ENCODE results near the gene MYH6. TPM values are rescaled to one million over a fixed set of nuclear protein-coding genes. Genes with fewer than 3 reads are reported as not detected.

MYH6 gene
- total RNA-seq, 1 donor from 2014 or later = not detected

DNA sequence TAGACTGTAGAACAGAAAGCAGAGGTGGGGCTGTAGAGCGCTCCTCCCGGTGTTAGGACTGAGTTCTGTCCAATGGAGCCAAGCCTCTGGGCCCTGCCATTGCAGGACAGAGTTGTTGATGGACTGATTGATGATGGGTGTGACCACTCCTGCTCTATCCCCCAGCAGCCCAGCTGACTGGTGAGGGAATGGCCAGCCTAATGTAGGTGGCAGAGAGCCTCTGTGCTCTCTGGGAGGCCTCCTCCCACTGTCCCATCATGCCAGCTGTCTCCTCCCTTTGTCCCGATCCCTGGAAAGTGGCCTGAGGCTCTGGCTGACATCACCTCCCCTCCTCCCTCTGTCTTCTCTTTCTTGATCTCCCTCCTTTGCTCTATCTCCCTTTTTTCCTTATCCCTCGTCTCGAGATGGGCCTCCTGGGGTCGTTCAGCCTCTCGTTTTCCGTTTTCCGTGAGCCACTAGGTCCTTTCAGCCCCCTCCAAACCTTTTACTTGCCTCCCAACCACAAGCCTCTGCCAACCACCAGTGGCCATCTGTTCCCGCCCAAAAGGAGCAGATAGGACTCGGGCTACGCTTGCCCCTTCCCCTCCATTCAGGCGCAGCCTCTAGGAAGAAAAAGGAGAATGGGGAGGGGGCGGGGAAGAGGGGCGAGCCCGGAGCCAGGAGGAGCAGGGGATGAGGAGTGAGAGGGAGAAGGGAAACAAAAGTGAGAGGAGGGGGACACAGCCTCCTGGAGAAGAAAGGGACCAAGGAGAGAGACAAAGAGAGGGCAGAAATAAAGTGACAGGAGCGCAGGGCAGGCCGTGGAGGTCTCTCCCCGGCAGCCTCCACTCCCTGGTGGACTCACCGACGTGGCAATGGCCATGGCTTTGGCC is 43.7 kb downstream of the MYH6 start:
- Mint-ChIP-seq H3K27ac (peak overlapping the region; percentile 98), H3K36me3 (peaks cover 2% of the 10 kb centered on the region)
- no peak for DNase-seq (ENCODE audit: low spot score in 2 of 2, unreplicated experiment in 2 of 2)

DNA sequence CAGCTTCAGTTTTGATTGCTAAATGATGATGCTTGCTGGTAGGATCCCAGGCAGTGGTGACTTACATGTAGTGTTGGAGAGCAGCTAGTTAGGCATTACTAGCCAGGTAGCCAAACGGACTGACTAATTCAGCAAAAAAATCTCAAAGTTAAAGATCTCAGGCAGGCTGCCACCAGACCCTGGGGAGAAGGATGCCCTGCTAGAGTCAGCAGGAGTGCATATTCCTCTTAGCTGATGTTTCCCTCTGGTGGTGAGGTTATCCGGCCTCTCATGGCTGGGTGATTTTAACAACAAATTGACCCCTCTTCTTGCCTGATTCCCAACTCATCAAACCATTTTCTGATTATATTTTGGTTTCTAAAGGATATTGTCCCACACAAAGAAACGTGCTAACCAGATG is 45.9 kb downstream of the MYH6 start:
- H3K36me3 Mint-ChIP-seq = peaks cover 4% of the 10 kb centered on the region
- peaks cover 34% of the 10 kb centered on the region for H3K4me1 Mint-ChIP-seq
- no peak overlapping the region for H3K4me3 Mint-ChIP-seq
- H3K27ac Mint-ChIP-seq = peak overlapping the region; percentile 39
- no peaks in the 10 kb centered on the region for H3K27me3 Mint-ChIP-seq (ENCODE audit: low read depth)
- TF ChIP-seq, protein P1, sequence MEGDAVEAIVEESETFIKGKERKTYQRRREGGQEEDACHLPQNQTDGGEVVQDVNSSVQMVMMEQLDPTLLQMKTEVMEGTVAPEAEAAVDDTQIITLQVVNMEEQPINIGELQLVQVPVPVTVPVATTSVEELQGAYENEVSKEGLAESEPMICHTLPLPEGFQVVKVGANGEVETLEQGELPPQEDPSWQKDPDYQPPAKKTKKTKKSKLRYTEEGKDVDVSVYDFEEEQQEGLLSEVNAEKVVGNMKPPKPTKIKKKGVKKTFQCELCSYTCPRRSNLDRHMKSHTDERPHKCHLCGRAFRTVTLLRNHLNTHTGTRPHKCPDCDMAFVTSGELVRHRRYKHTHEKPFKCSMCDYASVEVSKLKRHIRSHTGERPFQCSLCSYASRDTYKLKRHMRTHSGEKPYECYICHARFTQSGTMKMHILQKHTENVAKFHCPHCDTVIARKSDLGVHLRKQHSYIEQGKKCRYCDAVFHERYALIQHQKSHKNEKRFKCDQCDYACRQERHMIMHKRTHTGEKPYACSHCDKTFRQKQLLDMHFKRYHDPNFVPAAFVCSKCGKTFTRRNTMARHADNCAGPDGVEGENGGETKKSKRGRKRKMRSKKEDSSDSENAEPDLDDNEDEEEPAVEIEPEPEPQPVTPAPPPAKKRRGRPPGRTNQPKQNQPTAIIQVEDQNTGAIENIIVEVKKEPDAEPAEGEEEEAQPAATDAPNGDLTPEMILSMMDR (IDR thresholded peaks at IDR 0.05; ENCODE audit: unreplicated experiment) = no peak
- H3K9me3 Mint-ChIP-seq = no peaks in the 10 kb centered on the region
- DNase-seq (ENCODE audit: low spot score in 2 of 2, unreplicated experiment in 2 of 2) = no peak

More for the DNA sequence above, 43.7 kb downstream of the MYH6 start:
- Mint-ChIP-seq H3K4me3 (peak overlapping the region; percentile 94), H3K27me3 (ENCODE audit: low read depth) (no peaks in the 10 kb centered on the region), H3K4me1 (peaks cover 34% of the 10 kb centered on the region), H3K9me3 (no peaks in the 10 kb centered on the region)
- TF ChIP-seq, protein P1 (IDR thresholded peaks at IDR 0.05; ENCODE audit: unreplicated experiment) = no peak

DNA sequence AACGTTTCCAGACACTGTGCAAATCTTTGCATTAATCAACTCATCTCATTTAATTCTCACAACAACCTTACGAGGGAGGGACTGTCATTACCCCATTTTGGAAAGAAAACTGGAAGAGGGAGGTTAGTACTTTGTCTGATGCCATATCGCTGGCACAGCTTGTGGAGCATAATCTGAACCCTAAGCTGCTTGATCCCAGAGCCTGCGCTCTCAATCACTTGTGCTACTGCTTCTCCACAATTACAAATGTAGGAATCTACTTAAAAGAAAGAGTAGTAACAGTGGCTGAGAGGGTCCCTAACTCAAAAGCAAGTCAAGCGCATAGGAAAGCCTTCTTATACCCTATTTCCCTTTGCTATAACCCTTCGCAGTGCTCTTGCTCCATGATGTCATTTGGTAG is 46.3 kb downstream of the MYH6 start:
- H3K27ac Mint-ChIP-seq = peak overlapping the region; percentile 33
- no peaks in the 10 kb centered on the region for H3K9me3 Mint-ChIP-seq
- H3K36me3 Mint-ChIP-seq = peaks cover 4% of the 10 kb centered on the region
- H3K27me3 Mint-ChIP-seq (ENCODE audit: low read depth) = no peaks in the 10 kb centered on the region
- peaks cover 30% of the 10 kb centered on the region for H3K4me1 Mint-ChIP-seq
- DNase-seq (ENCODE audit: low spot score in 2 of 2, unreplicated experiment in 2 of 2) = no peak
- no peak overlapping the region for H3K4me3 Mint-ChIP-seq
- TF ChIP-seq, protein P1 (IDR thresholded peaks at IDR 0.05; ENCODE audit: unreplicated experiment) = no peak

DNA sequence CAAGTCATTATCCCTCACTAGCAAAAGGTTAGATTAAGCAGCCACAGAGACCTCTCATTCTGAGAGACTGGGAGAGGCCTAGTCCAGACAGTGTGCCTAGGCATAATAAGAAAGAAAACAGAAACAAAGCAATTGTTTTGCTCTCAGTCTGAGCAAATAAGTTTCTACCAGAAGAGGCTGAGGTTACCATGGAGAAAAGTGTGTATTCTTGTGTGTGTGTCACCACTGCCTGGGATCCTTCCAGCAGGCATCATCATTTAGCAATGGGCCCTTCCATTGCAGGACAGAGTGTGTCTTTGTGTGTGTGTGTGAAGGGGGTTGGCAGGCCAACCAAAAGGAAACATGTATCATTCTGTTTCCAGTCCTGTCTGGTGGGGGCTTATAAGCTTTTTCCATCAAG is 46.8 kb downstream of the MYH6 start:
- DNase-seq (ENCODE audit: low spot score in 2 of 2, unreplicated experiment in 2 of 2) = no peak
- no peaks in the 10 kb centered on the region for H3K9me3 Mint-ChIP-seq
- no peak overlapping the region for H3K4me3 Mint-ChIP-seq

DNA sequence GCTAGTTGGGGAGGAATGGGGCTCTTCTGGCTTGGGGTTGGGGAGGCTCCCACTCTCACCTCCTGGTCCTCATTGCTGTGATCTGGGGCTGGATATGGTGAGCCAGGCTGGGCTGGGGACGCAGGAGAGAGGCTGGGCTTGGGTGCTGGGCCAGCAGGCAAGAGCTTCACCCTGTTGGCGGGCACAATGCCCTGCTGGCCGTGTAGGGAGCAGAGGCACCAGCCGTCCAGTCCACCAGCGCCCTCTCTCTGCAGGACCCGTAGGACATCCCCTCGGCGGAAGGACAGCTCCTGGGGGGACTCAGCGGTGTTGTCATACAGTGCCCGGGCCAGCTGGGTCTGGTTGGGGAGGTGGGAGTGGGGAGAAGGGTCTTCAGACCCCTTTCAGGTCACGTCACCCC is 47.6 kb downstream of the MYH6 start:
- TF ChIP-seq, protein P1 (IDR thresholded peaks at IDR 0.05; ENCODE audit: unreplicated experiment) = no peak
- no peak overlapping the region for H3K27ac Mint-ChIP-seq
- no peak overlapping the region for H3K4me3 Mint-ChIP-seq
- H3K9me3 Mint-ChIP-seq = no peaks in the 10 kb centered on the region
- peaks cover 27% of the 10 kb centered on the region for H3K4me1 Mint-ChIP-seq
- H3K36me3 Mint-ChIP-seq = peaks cover 8% of the 10 kb centered on the region
- H3K27me3 Mint-ChIP-seq (ENCODE audit: low read depth) = no peaks in the 10 kb centered on the region
- no peak for DNase-seq (ENCODE audit: low spot score in 2 of 2, unreplicated experiment in 2 of 2)

More for the DNA sequence above, 46.8 kb downstream of the MYH6 start:
- Mint-ChIP-seq H3K27ac (peak overlapping the region; percentile 33), H3K36me3 (peaks cover 5% of the 10 kb centered on the region), H3K4me1 (peaks cover 27% of the 10 kb centered on the region), H3K27me3 (ENCODE audit: low read depth) (no peaks in the 10 kb centered on the region)
- TF ChIP-seq, protein P1 (IDR thresholded peaks at IDR 0.05; ENCODE audit: unreplicated experiment) = no peak
